H9 (cell line): ENCODE data around the gene PPP2R3B. TPM values are rescaled to one million over a fixed set of nuclear protein-coding genes. Genes with fewer than 3 reads are reported as not detected.

Source experiments
- DNase-seq: peaks from one replicate; pipeline ENCODE4 v3.0.0-alpha.2; 2017
- H2AFZ ChIP-seq: one replicate; pipeline ENCODE4 v1.6.1; 2013; ENCODE audit warnings: mild to moderate bottlenecking, low read length, control low read depth, moderate library complexity
- H2AK5ac ChIP-seq: 2 replicates; pipeline ENCODE4 v1.6.1; 2013; ENCODE audit warnings: low read length, control low read depth, mixed read lengths; ENCODE audit not compliant: insufficient read length
- H2BK120ac ChIP-seq: one replicate; pipeline ENCODE4 v1.6.1; 2013; ENCODE audit warnings: low read depth, mild to moderate bottlenecking, low read length, control low read depth, inconsistent platforms; ENCODE audit not compliant: poor library complexity, severe bottlenecking
- H2BK12ac ChIP-seq: 2 replicates; pipeline ENCODE4 v1.6.1; 2013; ENCODE audit warnings: low read length, control low read depth, mixed read lengths, low read depth; ENCODE audit not compliant: insufficient read length
- H2BK15ac ChIP-seq: 2 replicates; pipeline ENCODE4 v1.6.1; 2013; ENCODE audit warnings: low read depth, low read length, control low read depth
- H2BK20ac ChIP-seq: one replicate; pipeline ENCODE4 v1.6.1; 2013; ENCODE audit warnings: low read depth, mild to moderate bottlenecking, low read length, control low read depth, inconsistent platforms; ENCODE audit not compliant: poor library complexity, severe bottlenecking
- H2BK5ac ChIP-seq: 2 replicates; pipeline ENCODE4 v1.6.1; 2013; ENCODE audit warnings: low read length, control low read depth, mixed read lengths; ENCODE audit not compliant: insufficient read length
- H3K14ac ChIP-seq: 2 replicates; pipeline ENCODE4 v1.6.1; 2013; ENCODE audit warnings: low read length, control low read depth; ENCODE audit not compliant: insufficient read depth
- H3K18ac ChIP-seq: 2 replicates; pipeline ENCODE4 v1.6.1; 2013; ENCODE audit warnings: low read depth, mild to moderate bottlenecking, mixed read lengths, low read length, control low read depth; ENCODE audit not compliant: insufficient read length
- H3K23ac ChIP-seq: 2 replicates; pipeline ENCODE4 v1.6.1; 2013; ENCODE audit warnings: low read length, control low read depth, mixed read lengths, low read depth; ENCODE audit not compliant: insufficient read length
- H3K23me2 ChIP-seq: 2 replicates; pipeline ENCODE4 v1.6.1; 2013; ENCODE audit warnings: low read depth, mild to moderate bottlenecking, mixed read lengths, low read length, control low read depth; ENCODE audit not compliant: insufficient read length, poor library complexity, severe bottlenecking
- H3K27ac ChIP-seq: 2 replicates; pipeline ENCODE4 v1.5.1; 2013; ENCODE audit warnings: low read length, control low read depth, mixed read lengths, low read depth; ENCODE audit not compliant: insufficient read length
- H3K27me3 ChIP-seq: 2 replicates; pipeline ENCODE4 v1.6.1; 2013; ENCODE audit warnings: low read length, control low read depth, inconsistent platforms; ENCODE audit not compliant: insufficient read depth
- H3K4ac ChIP-seq: 2 replicates; pipeline ENCODE4 v1.6.1; 2013; ENCODE audit warnings: low read depth, mild to moderate bottlenecking, control low read depth, inconsistent platforms, low read length, moderate library complexity
- H3K4me1 ChIP-seq: 2 replicates; pipeline ENCODE4 v1.6.1; 2013; ENCODE audit warnings: low read length, control low read depth, inconsistent platforms; ENCODE audit not compliant: insufficient read depth
- H3K4me2 ChIP-seq: 2 replicates; pipeline ENCODE4 v1.6.1; 2013; ENCODE audit warnings: low read length, control low read depth, mixed read lengths; ENCODE audit not compliant: insufficient read length, insufficient read depth
- H3K56ac ChIP-seq: 2 replicates; pipeline ENCODE4 v1.6.1; 2013; ENCODE audit warnings: low read depth, mild to moderate bottlenecking, mixed read lengths, low read length, control low read depth; ENCODE audit not compliant: insufficient read length
- H3K79me1 ChIP-seq: 2 replicates; pipeline ENCODE4 v1.6.1; 2013; ENCODE audit warnings: low read depth, mild to moderate bottlenecking, moderate library complexity, low read length, control low read depth, inconsistent platforms; ENCODE audit not compliant: insufficient read depth, poor library complexity, severe bottlenecking
- H3K79me2 ChIP-seq: 2 replicates; pipeline ENCODE4 v1.6.1; 2013; ENCODE audit warnings: low read length, control low read depth, inconsistent platforms; ENCODE audit not compliant: insufficient read depth
- H3K9ac ChIP-seq: 2 replicates; pipeline ENCODE4 v1.6.1; 2013; ENCODE audit warnings: low read length, control low read depth, mixed read lengths; ENCODE audit not compliant: insufficient read length; ENCODE audit errors: extremely low read depth
- H3K9me3 ChIP-seq: one replicate; pipeline ENCODE4 v1.6.1; 2013; ENCODE audit warnings: low read depth, low read length, inconsistent platforms; ENCODE audit not compliant: control insufficient read depth
- H3T11ph ChIP-seq: one replicate; pipeline ENCODE4 v1.6.1; 2013; ENCODE audit warnings: mild to moderate bottlenecking, low read length, control low read depth, inconsistent platforms
- H4K20me1 ChIP-seq: one replicate; pipeline ENCODE4 v1.6.1; 2013; ENCODE audit not compliant: control insufficient read depth, insufficient read length, insufficient read depth
- H4K5ac ChIP-seq: 2 replicates; pipeline ENCODE4 v1.6.1; 2013; ENCODE audit warnings: low read depth, mild to moderate bottlenecking, mixed read lengths, low read length, control low read depth; ENCODE audit not compliant: insufficient read length
- H4K8ac ChIP-seq: replicated peaks from 2 replicates; pipeline ENCODE4 v1.6.1; 2013; ENCODE audit warnings: low read length, control low read depth, mixed read lengths, low read depth; ENCODE audit not compliant: insufficient read length
- H4K91ac ChIP-seq: 2 replicates; pipeline ENCODE4 v1.6.1; 2013; ENCODE audit warnings: low read depth, mild to moderate bottlenecking, moderate library complexity, mixed read lengths, low read length, control low read depth; ENCODE audit not compliant: insufficient read length
- H3K27ac Mint-ChIP-seq, 3 experiments: 2 replicates in 2 of 3; 3 replicates in 1 of 3; pipeline ENCODE4 v1.8.0; 2020 to 2021; ENCODE audit warnings: mixed read lengths in 3 of 3, mild to moderate bottlenecking in 1 of 3, moderate library complexity in 1 of 3
- H3K27me3 Mint-ChIP-seq: 2 replicates; pipeline ENCODE4 v1.8.0; 2021; ENCODE audit warnings: low read depth, mild to moderate bottlenecking, moderate library complexity, mixed read lengths
- H3K36me3 Mint-ChIP-seq, 3 experiments: 2 replicates in 2 of 3; 3 replicates in 1 of 3; pipeline ENCODE4 v1.8.0; 2020 to 2021; ENCODE audit warnings: low read depth in 3 of 3, mixed read lengths in 3 of 3; ENCODE audit not compliant: insufficient read depth in 1 of 3
- H3K4me1 Mint-ChIP-seq, 2 experiments: 2 replicates each; pipeline ENCODE4 v1.8.0; 2020; ENCODE audit warnings: mixed read lengths in 2 of 2
- H3K4me3 Mint-ChIP-seq, 2 experiments: 2 replicates in 1 of 2; 3 replicates in 1 of 2; pipeline ENCODE4 v1.8.0; 2020 to 2021; ENCODE audit warnings: mild to moderate bottlenecking in 2 of 2, mixed read lengths in 2 of 2, moderate library complexity in 1 of 2
- H3K9me3 Mint-ChIP-seq, 2 experiments: 2 replicates in 1 of 2; 3 replicates in 1 of 2; pipeline ENCODE4 v1.8.0; 2020; ENCODE audit warnings: mild to moderate bottlenecking in 2 of 2, mixed read lengths in 2 of 2, moderate library complexity in 1 of 2
- WGBS: extraction: QIAGEN DNeasy Blood & Tissue Kit; methylation state at CpG from one replicate; pipeline ENCODE4 v1.1.7; 2013; ENCODE audit warnings: missing lambda C conversion rate, low lambda C conversion rate, mixed read lengths; ENCODE audit not compliant: insufficient read length; ENCODE audit errors: extremely low coverage; 5-methylcytosine and 5-hydroxymethylcytosine counted together
- total RNA-seq: library from RNA; stranded (reverse); gene quantifications from 2 replicates; pipeline ENCODE4 v1.2.1, GENCODE V29; 2021
- TF ChIP-seq, protein P1 (sequence below): fragments of 200-600 bp; sonication (generic); conservative IDR thresholded peaks from 3 replicates; pipeline ENCODE4 v1.8.0; 2021; ENCODE audit warnings: antibody characterized with exemption, mild to moderate bottlenecking

Gene PPP2R3B
- total RNA-seq, 1 experiment from 2014 or later = 72.1 TPM

DNA sequence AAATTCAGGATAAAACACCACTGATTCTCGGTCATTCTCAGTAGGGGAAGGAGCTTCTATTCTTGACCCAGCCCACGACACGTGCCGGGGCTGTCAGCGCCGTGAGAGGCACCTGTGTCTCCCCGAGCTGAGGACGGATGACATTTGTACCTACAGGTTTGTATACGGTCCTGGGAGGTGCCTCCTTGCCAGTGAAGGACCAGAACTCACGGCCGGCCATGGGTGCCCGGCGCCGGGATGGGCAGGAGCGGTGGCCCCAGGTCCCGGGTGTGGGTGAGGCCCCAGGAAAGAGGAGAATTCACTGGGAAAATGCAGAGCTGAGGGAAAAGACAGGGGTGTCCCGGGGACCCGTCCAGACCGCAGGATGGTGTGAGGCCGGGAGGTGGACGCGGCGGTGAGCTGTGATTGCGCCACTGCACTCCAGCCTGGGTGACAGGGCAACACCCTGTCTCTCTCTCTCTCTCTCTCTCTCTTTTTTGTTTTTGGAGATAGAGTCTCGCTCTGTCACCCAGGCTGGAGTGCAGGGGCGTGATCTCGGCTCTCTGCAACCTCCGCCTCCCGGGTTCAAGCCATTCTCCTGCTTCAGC is 48.9 kb upstream of the PPP2R3B start:
- H3K9me3 ChIP-seq = no peaks in the 10 kb centered on the region
- H2AK5ac ChIP-seq = no peak overlapping the region
- H4K8ac ChIP-seq = no peak overlapping the region
- TF ChIP-seq, protein P1, sequence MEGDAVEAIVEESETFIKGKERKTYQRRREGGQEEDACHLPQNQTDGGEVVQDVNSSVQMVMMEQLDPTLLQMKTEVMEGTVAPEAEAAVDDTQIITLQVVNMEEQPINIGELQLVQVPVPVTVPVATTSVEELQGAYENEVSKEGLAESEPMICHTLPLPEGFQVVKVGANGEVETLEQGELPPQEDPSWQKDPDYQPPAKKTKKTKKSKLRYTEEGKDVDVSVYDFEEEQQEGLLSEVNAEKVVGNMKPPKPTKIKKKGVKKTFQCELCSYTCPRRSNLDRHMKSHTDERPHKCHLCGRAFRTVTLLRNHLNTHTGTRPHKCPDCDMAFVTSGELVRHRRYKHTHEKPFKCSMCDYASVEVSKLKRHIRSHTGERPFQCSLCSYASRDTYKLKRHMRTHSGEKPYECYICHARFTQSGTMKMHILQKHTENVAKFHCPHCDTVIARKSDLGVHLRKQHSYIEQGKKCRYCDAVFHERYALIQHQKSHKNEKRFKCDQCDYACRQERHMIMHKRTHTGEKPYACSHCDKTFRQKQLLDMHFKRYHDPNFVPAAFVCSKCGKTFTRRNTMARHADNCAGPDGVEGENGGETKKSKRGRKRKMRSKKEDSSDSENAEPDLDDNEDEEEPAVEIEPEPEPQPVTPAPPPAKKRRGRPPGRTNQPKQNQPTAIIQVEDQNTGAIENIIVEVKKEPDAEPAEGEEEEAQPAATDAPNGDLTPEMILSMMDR = no peak
- H3K27me3 ChIP-seq = no peaks in the 10 kb centered on the region
- no peaks in the 10 kb centered on the region for H3K23me2 ChIP-seq
- H3K56ac ChIP-seq = no peak overlapping the region
- H3K4me2 ChIP-seq = no peak overlapping the region
- H2BK15ac ChIP-seq = no peak overlapping the region
- H3K4ac ChIP-seq = no peak overlapping the region
- no peak overlapping the region for H2AFZ ChIP-seq
- H2BK5ac ChIP-seq = no peak overlapping the region
- Mint-ChIP-seq H3K9me3 (peaks cover 5 to 10% of the 10 kb centered on the region in 2 experiments; a peak in 4 of 5 replicates), H3K4me3 (no peak overlapping the region), H3K4me1 (peaks cover 8 to 9% of the 10 kb centered on the region in 2 experiments), H3K36me3 (peaks cover 5 to 11% (median 8%) of the 10 kb centered on the region in 3 experiments), H3K27ac (peak overlapping the region in 1 of 3 experiments; percentile 61; a peak in 1 of 7 replicates), H3K27me3 (peaks cover 25% of the 10 kb centered on the region)
- DNase-seq = no peak
- H3K23ac ChIP-seq = no peak overlapping the region
- H3K79me1 ChIP-seq = no peaks in the 10 kb centered on the region
- H3K18ac ChIP-seq = no peak overlapping the region
- no peak overlapping the region for H2BK120ac ChIP-seq
- no CpG with 5 or more reads among the region's 29 CpGs for WGBS
- no peak overlapping the region for H4K91ac ChIP-seq
- H3K79me2 ChIP-seq = no peaks in the 10 kb centered on the region
- no peak overlapping the region for H3T11ph ChIP-seq
- H2BK20ac ChIP-seq = no peak overlapping the region
- no peaks in the 10 kb centered on the region for H4K20me1 ChIP-seq
- H2BK12ac ChIP-seq = no peak overlapping the region
- H4K5ac ChIP-seq = no peak overlapping the region
- no peak overlapping the region for H3K27ac ChIP-seq
- no peak overlapping the region for H3K9ac ChIP-seq
- H3K4me1 ChIP-seq = no peaks in the 10 kb centered on the region
- H3K14ac ChIP-seq = no peak overlapping the region
